ENCODE measurements around the gene FGD3.
"Not testable (repeated sequence)": the region's sequence is repeated elsewhere in the genome, so short reads cannot be mapped to it uniquely, and the experiment has no call there.

FGD3 gene, protein sequence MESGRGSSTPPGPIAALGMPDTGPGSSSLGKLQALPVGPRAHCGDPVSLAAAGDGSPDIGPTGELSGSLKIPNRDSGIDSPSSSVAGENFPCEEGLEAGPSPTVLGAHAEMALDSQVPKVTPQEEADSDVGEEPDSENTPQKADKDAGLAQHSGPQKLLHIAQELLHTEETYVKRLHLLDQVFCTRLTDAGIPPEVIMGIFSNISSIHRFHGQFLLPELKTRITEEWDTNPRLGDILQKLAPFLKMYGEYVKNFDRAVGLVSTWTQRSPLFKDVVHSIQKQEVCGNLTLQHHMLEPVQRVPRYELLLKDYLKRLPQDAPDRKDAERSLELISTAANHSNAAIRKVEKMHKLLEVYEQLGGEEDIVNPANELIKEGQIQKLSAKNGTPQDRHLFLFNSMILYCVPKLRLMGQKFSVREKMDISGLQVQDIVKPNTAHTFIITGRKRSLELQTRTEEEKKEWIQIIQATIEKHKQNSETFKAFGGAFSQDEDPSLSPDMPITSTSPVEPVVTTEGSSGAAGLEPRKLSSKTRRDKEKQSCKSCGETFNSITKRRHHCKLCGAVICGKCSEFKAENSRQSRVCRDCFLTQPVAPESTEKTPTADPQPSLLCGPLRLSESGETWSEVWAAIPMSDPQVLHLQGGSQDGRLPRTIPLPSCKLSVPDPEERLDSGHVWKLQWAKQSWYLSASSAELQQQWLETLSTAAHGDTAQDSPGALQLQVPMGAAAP

DNA sequence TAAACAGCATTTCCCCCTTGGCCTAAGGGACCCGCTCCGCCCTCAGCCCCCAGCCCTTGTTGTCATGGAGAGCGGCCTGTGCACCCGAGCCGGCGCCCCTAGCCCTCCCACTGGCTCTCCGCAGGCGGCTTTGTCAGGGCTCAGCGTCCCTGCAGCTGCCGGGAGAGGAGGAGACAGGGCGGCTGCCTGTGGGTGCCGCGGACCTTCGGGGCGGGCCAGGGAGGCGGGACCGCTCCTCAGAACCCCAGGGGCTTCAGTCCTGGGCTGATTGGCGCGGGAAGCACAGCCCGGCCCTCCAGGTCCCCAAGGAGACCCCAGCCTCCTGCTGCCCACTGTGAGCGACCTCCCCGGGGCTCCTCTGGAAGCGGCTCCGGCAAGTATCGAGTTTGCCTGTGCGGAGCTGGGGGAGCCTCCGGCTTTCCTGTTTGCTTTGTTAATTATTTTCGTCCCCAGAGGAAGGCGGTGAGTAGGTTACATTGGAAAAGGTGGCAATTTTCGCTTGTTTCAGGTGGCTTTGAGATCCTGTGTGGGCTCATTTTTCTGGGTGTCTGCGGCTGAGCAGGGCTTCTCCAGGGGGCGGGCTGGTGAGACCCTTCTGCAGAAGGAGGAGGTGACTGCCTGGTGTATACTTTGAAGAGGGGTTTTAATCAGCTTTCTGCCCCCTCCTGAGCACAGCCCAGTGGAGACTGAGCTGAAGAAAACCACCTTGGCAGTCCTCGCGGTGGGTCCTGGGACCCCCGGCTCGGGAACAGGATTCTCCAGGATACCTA lies at the start of gene FGD3:
Gene FGD3 (plus strand): TSS at position 256 of the 770 bp plus-strand sequence. CDS start 28,734 bp downstream, outside the sequence.
- DNase-seq (ENCODE audit: low read depth) = peak; percentile 29
- Histone ChIP-seq H3K9me3 (ENCODE audit: control insufficient read depth, low read length) (no peaks in the 10 kb centered on the region), H3K9ac (ENCODE audit: low read length) (peak within 1 kb of the TSS; percentile 53), H3K27me3 (replicated peaks; ENCODE audit: control insufficient read depth, insufficient read depth, low read length) (peaks cover 31% of the 10 kb centered on the region), H3K36me3 (ENCODE audit: control insufficient read depth, insufficient read depth, low read length, severe bottlenecking) (no peaks in the 10 kb centered on the region), H3K4me3 (ENCODE audit: low read length) (peak within 1 kb of the TSS; percentile 78), H3K4me1 (ENCODE audit: control insufficient read depth, insufficient read depth, low read length) (peaks cover 5% of the 10 kb centered on the region)

GRCh38 chr9:92905137-92905536 lies 42.2 kb upstream of the FGD3 start:
- not testable (repeated sequence) for H3K9ac ChIP-seq (ENCODE audit: low read length); H3K9me3 ChIP-seq (ENCODE audit: control insufficient read depth, low read length); H3K4me3 ChIP-seq (ENCODE audit: low read length); DNase-seq (ENCODE audit: low read depth); H3K36me3 ChIP-seq (ENCODE audit: control insufficient read depth, insufficient read depth, low read length, severe bottlenecking); H3K4me1 ChIP-seq (ENCODE audit: control insufficient read depth, insufficient read depth, low read length)
- H3K27me3 ChIP-seq (replicated peaks; ENCODE audit: control insufficient read depth, insufficient read depth, low read length) = peaks cover 13% of the 10 kb centered on the region

DNA sequence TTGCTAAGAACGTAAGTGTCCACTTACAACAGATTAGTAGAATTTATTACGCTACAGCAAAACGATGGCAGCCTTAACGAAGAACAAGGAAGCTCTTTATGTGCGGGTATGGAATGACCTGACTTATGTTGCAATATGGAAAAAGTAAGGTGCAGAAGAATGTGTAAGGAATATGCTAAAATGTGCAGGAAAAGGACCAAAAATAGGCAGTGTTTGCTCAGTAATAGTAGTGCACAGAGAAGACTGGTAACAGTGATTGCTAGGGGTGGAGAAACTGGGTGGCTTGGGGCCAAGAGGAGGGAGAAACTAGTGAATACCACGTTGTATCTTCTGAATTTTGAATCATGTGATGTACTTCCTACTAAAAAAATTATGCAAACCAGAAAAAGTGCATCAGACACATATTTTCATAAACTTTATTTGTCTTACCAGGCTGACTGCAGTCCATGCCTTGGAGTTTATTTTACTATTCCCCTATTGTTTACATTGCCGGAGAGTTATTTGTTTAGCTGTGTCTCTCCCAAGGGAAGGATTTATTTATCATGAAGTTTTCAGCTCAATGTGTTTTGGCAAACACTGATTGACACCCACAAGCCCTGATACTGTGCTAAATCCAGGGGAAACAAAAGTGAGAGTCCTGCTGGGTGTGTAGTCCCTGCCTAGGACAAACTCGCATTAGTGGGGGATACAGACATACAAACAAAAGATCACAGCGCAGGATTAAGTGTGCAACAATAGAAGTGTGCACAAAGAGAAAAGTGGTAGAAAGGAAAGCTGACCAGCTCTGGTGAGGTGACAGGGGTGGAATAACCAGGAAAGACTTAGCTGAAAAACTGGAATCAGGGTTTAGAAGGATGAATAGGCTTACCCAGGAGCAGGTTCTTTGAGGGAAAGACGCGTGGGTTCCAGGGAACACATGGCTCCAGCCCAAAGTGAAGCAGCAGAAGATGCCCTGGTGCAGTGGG lies 35.5 kb upstream of the FGD3 start:
- Histone ChIP-seq H3K4me3 (ENCODE audit: low read length) (no peak overlapping the region), H3K36me3 (ENCODE audit: control insufficient read depth, insufficient read depth, low read length, severe bottlenecking) (no peaks in the 10 kb centered on the region), H3K9me3 (ENCODE audit: control insufficient read depth, low read length) (no peaks in the 10 kb centered on the region), H3K27me3 (replicated peaks; ENCODE audit: control insufficient read depth, insufficient read depth, low read length) (peaks cover 40% of the 10 kb centered on the region), H3K9ac (ENCODE audit: low read length) (no peak overlapping the region), H3K4me1 (ENCODE audit: control insufficient read depth, insufficient read depth, low read length) (peaks cover 5% of the 10 kb centered on the region)
- peak; percentile 13 for DNase-seq (ENCODE audit: low read depth)

DNA sequence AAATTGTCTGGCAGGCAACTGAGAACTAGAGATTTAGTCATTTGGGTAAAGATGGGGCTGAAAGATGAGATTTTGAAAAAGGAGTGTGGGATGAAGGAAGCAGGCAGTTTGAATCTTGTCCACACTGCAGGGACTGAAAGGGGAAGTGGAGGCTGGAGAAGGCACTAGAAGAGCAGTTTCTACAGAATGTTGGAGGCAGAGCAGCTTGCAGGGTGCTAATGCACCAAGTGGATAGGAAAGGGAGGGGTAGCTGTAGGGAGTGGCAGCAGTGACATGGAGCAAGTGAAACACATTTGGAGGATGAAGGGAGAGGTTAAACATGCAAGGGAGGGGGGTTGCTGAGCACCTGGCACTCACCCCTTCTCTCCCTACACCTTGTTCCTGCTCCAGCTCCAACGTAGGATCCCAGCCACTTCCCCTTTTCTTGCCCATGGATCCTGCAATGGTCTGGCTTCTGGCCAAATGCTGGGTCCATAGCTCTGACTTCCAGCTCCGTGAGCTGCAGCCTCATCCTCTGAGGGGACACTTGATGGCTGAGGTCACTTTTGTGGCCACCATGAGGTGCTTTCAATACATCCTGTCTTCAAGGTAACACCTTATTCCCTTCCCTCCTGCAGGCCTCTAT lies 30.0 kb upstream of the FGD3 start:
- Histone ChIP-seq H3K9ac (ENCODE audit: low read length) (no peak overlapping the region), H3K36me3 (ENCODE audit: control insufficient read depth, insufficient read depth, low read length, severe bottlenecking) (no peaks in the 10 kb centered on the region), H3K27me3 (replicated peaks; ENCODE audit: control insufficient read depth, insufficient read depth, low read length) (peaks cover 33% of the 10 kb centered on the region), H3K9me3 (ENCODE audit: control insufficient read depth, low read length) (no peaks in the 10 kb centered on the region), H3K4me3 (ENCODE audit: low read length) (no peak overlapping the region), H3K4me1 (ENCODE audit: control insufficient read depth, insufficient read depth, low read length) (peaks cover 4% of the 10 kb centered on the region)
- no peak for DNase-seq (ENCODE audit: low read depth)

GRCh38 chr9:92920437-92920836 lies 26.9 kb upstream of the FGD3 start:
- Histone ChIP-seq H3K9me3 (ENCODE audit: control insufficient read depth, low read length) (no peaks in the 10 kb centered on the region), H3K27me3 (replicated peaks; ENCODE audit: control insufficient read depth, insufficient read depth, low read length) (peaks cover 18% of the 10 kb centered on the region), H3K9ac (ENCODE audit: low read length) (no peak overlapping the region), H3K4me3 (ENCODE audit: low read length) (no peak overlapping the region), H3K4me1 (ENCODE audit: control insufficient read depth, insufficient read depth, low read length) (peaks cover 4% of the 10 kb centered on the region), H3K36me3 (ENCODE audit: control insufficient read depth, insufficient read depth, low read length, severe bottlenecking) (no peaks in the 10 kb centered on the region)
- no peak for DNase-seq (ENCODE audit: low read depth)

DNA sequence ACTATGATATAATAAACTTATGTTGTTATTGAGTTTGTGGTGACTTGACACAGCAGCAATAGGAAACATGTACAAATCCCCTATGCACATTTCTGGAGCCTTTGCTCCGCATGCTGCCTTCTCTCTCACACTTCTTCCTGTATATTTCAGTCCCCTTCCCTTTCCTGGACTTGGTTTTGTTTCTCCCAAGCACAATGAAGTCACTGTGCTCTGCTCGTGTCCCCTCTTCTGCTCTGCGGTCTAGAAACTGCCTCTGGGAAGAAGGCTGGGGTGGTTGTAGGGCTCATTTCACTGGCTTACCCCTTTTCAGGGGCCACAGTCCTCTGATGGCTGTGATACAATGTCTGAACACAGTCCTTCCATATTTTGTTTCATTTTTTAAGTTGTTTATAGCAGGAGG lies 15.7 kb upstream of the FGD3 start:
- peaks cover 10% of the 10 kb centered on the region for H3K4me1 ChIP-seq (ENCODE audit: control insufficient read depth, insufficient read depth, low read length)
- H3K9me3 ChIP-seq (ENCODE audit: control insufficient read depth, low read length) = no peaks in the 10 kb centered on the region
- no peaks in the 10 kb centered on the region for H3K36me3 ChIP-seq (ENCODE audit: control insufficient read depth, insufficient read depth, low read length, severe bottlenecking)
- H3K9ac ChIP-seq (ENCODE audit: low read length) = no peak overlapping the region
- DNase-seq (ENCODE audit: low read depth) = no peak
- H3K4me3 ChIP-seq (ENCODE audit: low read length) = no peak overlapping the region
- no peaks in the 10 kb centered on the region for H3K27me3 ChIP-seq (replicated peaks; ENCODE audit: control insufficient read depth, insufficient read depth, low read length)

DNA sequence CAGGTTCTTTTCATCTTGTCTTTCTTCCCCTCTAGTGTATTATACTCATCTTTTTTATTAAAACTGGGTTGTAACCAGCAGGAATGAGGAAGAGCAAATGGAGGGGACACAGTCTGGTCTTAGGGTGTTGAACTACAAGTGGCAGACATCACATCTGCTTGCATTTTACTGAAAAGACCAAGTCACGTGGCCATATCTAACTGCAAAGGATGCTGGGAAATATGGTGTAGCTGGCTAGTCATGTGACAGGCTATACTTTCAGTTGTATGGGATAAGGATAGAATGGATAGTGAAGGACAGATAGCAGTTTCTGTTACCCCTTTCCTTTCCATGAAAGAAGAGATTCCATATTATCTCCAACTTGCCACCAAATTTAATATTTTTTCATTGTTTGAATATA lies 13.0 kb upstream of the FGD3 start:
- no peaks in the 10 kb centered on the region for H3K36me3 ChIP-seq (ENCODE audit: control insufficient read depth, insufficient read depth, low read length, severe bottlenecking)
- no peak for DNase-seq (ENCODE audit: low read depth)
- H3K4me3 ChIP-seq (ENCODE audit: low read length) = no peak overlapping the region
- peaks cover 19% of the 10 kb centered on the region for H3K4me1 ChIP-seq (ENCODE audit: control insufficient read depth, insufficient read depth, low read length)
- no peaks in the 10 kb centered on the region for H3K27me3 ChIP-seq (replicated peaks; ENCODE audit: control insufficient read depth, insufficient read depth, low read length)
- no peaks in the 10 kb centered on the region for H3K9me3 ChIP-seq (ENCODE audit: control insufficient read depth, low read length)
- H3K9ac ChIP-seq (ENCODE audit: low read length) = no peak overlapping the region

DNA sequence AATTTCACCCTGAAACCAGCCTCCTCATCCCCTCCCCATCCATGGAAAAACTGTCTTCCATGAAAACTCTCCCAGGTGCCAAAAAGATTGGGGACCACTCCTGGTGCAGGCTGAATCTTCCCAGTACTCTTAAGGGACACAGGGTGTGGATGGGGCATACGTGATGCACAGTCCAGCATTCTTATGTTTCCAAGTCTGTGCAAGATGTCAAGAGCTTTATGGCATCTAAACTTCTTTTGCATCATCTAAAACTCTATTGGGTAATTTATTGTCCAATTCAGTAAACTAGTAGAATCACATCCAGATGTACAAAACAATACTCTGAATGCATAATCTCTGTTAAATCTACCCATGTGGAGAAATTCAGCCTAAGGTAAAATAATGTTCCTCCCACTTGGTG lies 9.3 kb upstream of the FGD3 start:
- no peaks in the 10 kb centered on the region for H3K27me3 ChIP-seq (replicated peaks; ENCODE audit: control insufficient read depth, insufficient read depth, low read length)
- H3K9me3 ChIP-seq (ENCODE audit: control insufficient read depth, low read length) = no peaks in the 10 kb centered on the region
- peaks cover 19% of the 10 kb centered on the region for H3K4me1 ChIP-seq (ENCODE audit: control insufficient read depth, insufficient read depth, low read length)
- H3K9ac ChIP-seq (ENCODE audit: low read length) = peak overlapping the region; percentile 60
- DNase-seq (ENCODE audit: low read depth) = peak; percentile 37
- peak overlapping the region; percentile 62 for H3K4me3 ChIP-seq (ENCODE audit: low read length)
- no peaks in the 10 kb centered on the region for H3K36me3 ChIP-seq (ENCODE audit: control insufficient read depth, insufficient read depth, low read length, severe bottlenecking)

DNA sequence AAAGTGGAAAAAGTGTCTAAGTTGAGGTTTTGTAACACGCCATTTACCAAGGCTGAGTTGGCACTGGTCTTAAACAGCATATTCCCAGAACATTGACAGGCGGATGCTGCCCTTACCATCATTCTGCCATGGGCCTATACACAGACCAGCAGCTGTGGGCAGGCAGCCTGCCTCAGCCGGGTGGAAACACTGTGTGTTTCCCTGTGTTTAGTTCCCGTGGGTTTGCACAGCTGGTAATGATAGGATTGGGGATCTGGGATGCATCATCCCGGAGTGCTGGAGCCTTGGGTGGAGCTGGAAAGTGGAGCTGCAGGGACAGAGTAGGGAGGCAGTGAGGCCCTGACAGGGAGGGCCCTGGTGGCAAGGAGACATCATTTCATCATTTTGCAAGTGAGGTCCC lies 5.5 kb upstream of the FGD3 start:
- no peak overlapping the region for H3K9ac ChIP-seq (ENCODE audit: low read length)
- H3K27me3 ChIP-seq (replicated peaks; ENCODE audit: control insufficient read depth, insufficient read depth, low read length) = peaks cover 4% of the 10 kb centered on the region
- no peaks in the 10 kb centered on the region for H3K36me3 ChIP-seq (ENCODE audit: control insufficient read depth, insufficient read depth, low read length, severe bottlenecking)
- H3K4me1 ChIP-seq (ENCODE audit: control insufficient read depth, insufficient read depth, low read length) = peaks cover 19% of the 10 kb centered on the region
- peak; percentile 29 for DNase-seq (ENCODE audit: low read depth)
- H3K9me3 ChIP-seq (ENCODE audit: control insufficient read depth, low read length) = no peaks in the 10 kb centered on the region
- H3K4me3 ChIP-seq (ENCODE audit: low read length) = no peak overlapping the region
